ENCODE data around the gene HK1.

HK1 gene

DNA sequence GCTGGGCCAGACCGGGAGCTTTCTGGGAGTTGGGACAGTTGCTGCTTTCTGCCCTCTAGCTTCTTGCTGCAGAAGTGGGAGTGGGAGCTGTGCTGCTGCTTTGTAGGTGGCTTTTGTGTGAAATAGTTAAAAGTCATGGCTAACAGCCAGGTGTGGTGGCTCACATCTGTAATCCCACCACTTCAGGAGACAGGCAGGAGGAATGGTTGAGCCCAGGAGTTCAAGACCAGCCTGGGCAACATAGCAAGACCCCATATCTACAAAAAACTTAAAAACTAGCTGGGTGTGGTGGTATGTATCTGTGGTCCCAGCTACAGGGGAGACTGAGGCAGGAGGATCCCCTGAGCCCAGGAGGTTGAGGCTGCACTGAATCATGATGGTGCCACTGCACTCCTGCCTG, 124.8 kb downstream of the HK1 start:
- no peak for DNase-seq (ENCODE audit: low read depth, low spot score)

DNA sequence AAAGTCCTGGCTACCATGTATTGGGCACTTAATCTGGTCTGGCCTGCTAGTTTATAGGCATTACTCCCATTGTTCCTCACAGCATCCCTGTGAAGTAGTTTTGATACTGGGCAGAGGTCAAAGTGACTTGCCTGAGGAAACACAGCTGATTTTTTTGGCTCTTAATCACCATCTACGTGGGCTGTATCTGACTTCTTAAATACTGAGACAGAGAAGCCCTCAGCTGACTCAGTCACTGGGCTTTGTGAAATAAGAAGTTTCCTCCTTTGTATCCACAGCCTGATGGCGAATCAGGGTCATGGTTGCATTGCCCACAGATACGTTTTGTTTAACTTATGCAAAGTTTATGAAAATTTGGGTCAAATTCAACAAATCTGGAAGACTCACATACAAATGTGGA, 125.2 kb downstream of the HK1 start:
- DNase-seq (ENCODE audit: low read depth, low spot score), result no peak

DNA sequence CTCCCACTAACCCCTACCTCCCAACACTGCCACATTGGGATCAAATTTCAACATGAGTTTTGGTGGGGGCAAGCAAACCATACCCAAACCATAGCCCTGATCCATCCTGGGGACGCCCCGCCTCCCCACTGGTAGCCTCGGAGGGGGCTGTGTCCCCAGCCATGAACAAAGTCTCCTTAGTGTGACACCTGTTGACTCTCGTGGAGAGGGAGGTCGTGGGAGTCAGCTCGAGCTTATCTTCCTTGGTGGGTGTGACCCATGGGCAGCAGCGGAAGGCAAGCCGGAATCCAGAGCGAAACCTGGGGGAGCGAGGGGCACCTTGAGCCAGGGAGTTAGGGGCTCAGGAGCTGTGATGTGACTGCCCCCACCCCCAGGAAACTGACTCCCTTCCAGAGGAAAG, 126.5 kb downstream of the HK1 start:
- no peak for DNase-seq (ENCODE audit: low read depth, low spot score)

DNA sequence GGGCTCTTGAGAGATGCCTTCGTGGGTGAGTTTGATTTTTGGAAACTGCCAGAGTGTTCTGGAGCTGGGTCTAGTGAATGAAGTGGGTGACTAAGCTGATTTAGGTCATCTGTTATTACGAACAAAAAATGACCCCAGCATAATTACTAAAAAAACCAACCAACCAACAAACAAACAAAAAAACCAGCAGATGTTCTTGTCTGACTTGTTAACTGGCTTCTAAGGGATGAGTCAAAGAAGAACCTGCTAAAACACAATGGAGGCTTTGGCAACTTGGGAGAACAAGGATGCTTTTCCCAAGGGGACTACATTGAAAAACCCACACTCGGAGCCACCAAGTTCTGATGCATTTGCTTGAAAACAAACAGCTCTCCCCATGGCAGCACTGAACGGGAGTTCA, 126.9 kb downstream of the HK1 start:
- DNase-seq (ENCODE audit: low read depth, low spot score), result no peak

DNA sequence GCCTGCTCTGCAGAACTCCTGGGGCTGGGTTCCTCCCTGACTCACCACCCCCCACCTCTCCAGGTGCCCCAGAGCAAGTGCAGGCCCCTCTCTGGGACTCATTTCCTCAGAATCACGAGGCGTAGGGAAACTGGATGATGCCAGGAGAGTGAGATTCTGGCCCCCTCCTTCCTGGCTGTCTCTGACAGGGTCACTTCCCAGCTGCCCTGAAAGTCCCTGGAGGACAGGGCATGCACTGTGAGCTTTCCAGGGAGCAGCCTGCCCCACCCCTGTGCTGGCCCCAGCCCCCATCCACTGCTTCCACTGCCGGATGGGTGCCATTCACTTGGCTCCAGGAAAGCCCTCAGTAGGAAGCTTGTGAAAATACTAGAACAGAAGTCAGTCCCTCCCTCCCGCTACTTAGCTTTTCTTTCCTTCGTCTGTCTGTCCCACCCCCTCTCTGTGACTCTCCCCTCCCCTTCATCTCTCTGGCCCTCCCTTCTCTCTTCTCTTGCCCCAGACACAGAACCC, 128.1 kb downstream of the HK1 start:
- DNase-seq (ENCODE audit: low read depth, low spot score), result peak; percentile 26

DNA sequence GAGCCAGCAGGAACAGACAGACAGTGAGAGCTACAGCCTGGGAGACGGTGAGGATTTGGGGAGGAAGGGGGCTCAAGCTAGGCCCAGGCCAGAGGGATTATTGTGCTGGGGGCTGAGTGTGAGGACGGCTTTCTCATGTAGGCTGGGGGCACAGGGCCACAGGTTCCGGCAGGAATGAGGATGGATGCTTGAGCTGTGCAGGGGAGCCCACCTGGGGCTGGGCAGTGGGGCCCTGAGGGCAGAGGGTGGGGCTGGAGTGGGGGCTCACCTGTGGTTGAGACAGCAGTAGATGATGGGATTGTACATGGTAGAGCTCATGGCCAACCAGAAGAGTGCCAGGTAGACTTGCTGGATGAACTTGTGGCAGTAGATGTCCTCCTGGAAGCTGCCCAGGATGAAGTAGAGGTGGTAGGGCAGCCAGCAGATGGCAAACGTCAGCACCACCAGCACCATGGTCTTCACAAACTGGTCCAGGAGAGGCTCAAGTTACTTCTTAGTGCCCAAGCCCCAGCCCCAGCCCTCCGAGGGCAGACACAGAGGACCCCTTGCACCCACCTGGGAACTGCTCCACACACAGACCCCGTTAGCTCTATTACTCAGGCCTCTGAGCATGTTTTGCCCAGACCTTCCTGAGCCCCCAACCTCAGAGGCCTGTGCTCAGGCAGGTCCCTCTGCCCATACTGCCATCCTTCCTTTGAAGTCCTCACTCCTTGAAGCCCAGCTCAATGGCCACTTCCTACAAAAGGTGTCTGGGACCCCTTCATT, 128.7 kb downstream of the HK1 start:
- no peak for DNase-seq (ENCODE audit: low read depth, low spot score)

DNA sequence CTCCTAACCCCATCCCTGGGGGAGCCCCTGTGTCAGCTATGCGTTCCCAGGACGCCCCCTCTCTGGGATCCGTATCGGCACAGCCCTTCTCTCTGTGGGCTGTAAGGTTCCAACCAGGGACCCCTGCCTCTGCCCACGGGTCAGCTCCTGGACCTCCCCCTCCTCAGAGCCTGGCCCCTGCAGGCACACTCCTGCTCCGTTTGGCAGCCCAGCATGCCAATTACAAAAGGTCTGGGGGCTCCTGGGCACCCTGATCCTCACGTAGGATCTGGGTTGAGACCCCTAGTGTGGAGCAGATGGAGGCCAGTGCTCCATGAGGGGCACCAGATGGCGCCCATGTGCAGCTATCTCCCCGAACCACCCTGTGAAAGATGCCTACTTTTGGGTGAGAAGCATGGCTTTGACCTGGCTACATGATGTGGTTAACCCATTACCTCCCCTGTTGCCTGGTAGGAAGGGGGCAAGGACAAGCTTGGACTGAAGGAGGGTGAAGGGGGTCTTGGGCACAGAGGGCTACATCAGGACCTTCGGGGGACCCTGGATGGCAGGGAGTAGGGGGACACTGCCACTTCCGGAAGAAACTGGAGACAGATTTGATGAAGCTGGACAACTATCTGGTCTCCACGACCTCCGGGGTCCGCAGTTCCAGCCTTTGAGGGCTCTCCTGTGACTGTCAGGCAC, 129.5 kb downstream of the HK1 start:
- peak; percentile 46 for DNase-seq (ENCODE audit: low read depth, low spot score)

DNA sequence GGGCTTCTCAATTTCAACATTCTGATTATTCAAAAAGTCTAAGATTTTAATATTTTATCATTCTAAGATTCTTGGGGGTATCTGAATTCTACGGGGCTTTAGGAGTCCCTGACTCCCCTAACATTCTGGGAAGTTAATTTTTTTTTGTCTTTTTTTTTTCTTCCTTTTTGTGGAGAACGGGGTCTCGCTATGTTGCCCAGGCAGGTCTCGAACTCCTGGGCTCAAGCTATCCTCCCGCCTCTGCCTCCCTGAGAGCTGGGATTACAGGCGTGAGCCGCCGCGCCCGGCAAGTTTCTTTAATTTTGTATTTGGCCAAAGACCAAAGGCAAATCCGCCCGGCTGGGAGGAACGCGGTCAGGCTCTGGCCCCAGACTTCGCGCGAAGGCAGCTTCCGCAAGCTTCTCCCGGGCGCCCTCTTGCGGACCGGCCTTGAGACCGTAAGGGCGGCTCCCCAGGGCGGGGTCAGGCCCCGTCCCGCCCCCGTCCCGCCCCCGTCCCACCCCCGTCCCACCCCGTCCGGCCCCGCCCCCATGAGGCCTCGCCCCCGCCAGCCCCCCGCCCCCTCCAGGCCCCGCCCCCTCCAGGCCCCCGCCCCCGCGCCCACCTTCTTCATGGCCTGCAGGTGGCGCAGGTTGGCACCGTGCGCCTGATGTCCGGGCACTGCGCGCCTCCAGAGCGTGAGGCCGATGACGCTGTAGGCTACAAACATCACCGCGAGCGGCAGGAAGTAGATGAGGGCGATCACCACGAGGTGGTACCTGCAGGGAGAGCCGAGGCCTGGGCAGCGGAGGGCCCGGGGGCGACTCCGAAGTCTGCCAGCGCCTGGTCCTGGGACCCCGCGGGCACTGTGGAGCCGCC, 130.3 kb downstream of the HK1 start:
- DNase-seq (ENCODE audit: low read depth, low spot score), result peak; percentile 92

DNA sequence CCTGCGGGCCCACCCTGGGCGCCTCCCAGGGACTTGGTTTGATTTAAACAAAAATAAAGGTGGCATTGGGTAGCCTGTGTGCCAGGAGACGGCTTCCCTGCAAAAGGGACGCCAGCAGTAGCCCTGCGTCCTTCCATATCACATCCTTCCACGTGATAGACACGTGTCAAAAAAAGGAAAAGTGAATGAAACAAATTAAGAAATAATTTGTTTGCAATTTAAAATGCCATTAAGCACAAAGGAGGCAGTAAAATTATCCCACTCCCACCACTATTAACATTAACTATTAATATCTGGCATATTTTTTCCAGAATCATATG, 130.8 kb downstream of the HK1 start:
- DNase-seq (ENCODE audit: low read depth, low spot score), result no peak

DNA sequence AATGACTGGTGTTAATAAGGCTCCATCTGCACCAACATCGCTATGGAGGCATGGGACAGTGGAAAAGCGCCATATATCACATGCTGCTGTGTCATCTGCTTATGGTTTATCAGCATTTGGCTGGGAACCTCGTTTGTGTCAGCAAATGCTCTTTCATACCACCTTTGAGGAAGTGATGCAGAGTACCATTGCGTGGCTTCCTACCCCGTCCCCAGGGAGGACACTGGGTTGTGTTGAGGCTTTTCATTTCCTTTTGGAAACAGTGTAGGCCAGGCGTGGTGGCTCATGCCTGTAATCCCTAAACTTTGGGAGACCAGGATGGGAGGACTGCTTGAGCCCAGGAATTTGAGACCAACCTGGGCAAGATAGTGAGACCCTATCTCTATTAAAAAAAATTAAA, 131.7 kb downstream of the HK1 start:
- no peak for DNase-seq (ENCODE audit: low read depth, low spot score)

DNA sequence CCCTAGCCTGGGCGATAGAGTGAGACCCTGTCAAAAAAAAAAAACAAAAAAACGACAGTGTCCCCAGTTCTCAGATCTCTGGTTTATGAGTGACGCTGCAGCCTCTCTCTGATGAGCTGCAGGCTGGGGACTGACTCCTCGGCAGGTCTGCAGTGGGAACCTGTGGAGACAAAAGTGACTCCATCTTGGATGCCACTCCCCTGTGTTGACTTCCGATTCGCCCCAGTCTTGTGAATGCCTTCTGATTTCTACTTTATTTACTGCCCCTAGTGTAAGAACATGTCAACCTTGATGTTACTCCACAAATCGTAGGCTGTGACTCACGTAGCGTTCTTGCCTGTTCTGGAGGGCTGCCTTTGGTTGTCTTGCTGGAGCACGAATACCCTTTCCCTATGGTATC, 132.2 kb downstream of the HK1 start:
- DNase-seq (ENCODE audit: low read depth, low spot score), result no peak

- DNase-seq (ENCODE audit: low read depth, low spot score), result peak; percentile 80
Observed at GRCh38 chr10:69411476-69411875, 133.2 kb downstream of the HK1 start.

DNA sequence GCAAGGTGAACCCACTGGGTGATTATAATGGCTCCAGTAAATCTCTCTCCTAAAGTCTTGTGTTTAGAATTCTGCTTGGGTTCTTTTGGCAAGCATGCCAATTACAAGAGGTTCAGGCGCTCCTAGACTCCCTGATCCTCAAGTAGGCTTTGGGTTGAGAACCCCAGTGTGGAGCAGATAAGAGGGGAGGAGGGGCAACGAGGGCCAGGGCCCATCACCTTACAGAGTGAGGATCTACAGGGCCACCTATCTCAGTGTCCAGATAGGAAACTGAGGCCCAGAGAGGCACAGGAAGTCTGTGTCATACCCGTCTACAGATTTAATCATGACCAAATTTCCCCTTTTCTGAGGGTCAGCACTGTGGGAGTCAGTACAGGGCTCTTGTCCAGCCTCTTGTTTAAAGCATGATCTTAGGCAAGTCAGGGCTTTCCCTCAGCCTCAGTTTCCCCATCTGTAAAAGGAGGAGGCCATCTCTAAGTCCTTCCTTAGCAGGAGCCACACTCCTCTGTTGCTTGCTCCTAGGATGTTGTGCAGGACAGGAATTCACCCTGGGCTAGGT, 134.0 kb downstream of the HK1 start:
- no peak for DNase-seq (ENCODE audit: low read depth, low spot score)

GRCh38 chr10:69413221-69413865, 135.0 kb downstream of the HK1 start:
- peak; percentile 77 for DNase-seq (ENCODE audit: low read depth, low spot score)

GRCh38 chr10:69414036-69415018, 136.0 kb downstream of the HK1 start:
- no peak for DNase-seq (ENCODE audit: low read depth, low spot score)

GRCh38 chr10:69415049-69415448, 136.8 kb downstream of the HK1 start:
- DNase-seq (ENCODE audit: low read depth, low spot score), result no peak

DNA sequence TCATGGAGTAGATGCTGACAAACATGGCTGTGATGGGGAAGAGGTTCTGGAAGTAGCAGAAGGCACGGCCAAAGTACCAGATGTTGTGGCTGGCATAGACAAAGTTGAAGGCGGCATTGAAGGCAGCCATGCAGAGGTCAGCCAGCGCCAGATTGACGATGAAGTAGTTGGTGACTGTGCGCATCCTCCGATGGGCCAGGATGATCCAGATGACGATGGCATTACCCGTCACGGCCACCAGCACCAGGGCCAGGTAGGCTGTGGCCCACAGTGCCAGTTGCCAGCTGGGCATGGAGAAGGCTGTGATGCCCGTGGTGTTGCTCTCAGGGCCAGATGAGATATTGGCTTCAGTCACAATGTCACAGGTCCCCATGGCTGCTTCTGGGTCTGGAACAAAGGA, 137.7 kb downstream of the HK1 start:
- DNase-seq (ENCODE audit: low read depth, low spot score), result no peak

- DNase-seq (ENCODE audit: low read depth, low spot score), result no peak
Observed at GRCh38 chr10:69416695-69417094, 138.4 kb downstream of the HK1 start, which contains the start of gene TACR2. TACR2 (minus strand) TSS chr10:69416918; CDS start chr10:69416323, 595 bp downstream.

DNA sequence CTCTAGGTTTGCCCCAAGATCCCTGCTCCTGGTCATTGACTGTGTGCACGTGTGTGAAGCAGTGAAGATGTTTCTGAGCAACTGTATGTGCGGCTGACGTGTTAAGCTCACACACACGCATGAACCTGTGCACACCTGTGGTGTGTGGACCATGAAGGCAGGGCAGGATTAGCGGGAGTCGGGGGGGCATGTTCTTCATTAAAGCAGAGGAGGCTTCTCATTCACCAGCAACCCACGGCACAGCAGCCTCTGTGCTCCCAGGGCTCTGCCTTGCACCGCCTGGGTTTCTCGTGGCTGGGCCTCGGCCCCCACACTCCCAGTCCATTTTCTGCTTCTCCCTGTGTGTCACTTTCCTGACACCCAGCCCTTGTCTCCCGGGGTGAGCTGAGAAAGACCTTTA, 139.2 kb downstream of the HK1 start:
- DNase-seq (ENCODE audit: low read depth, low spot score), result no peak

DNA sequence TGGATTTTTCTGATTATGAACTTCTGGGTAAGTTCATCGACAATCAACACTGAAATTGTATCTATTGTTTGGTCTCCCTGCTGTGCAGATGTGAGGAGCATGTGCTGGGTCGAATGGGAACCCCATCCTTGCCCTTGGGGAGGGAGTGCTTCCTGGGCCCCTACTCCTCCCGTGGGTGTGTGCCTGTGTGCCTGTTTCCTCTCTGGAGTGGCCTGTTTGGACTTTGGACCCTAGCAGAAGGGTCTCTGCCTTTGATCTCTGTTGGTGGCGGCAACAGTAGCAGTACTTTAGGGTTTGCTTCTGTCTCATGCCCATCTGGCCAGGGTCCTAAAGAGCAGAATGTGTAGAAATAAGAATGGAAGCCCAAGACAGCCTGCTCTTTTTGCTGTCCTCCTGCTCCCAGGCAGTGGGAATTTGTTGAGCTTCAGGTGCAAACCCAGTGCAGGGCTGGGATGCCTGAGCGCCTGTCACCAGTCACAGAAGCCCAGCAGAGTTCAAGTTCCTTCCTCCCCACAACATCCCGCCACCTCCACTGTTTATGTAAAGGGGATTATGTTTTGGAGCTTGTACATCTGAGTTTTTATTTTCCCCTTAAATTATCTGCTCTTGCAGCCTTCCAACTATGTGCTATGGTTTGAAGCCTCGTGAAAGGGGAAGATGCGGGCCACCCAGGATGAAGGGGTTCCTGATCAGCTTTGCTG, 139.9 kb downstream of the HK1 start:
- DNase-seq (ENCODE audit: low read depth, low spot score), result no peak
